VCaP (cell line): ENCODE results near the gene NOP9.

Source experiments
- H3K27ac ChIP-seq: fragments of 450-650 bp; 2 replicates; pipeline ENCODE4 v1.5.1; 2017
- TF ChIP-seq, protein P1 (sequence below): fragments of 450-650 bp; conservative IDR thresholded peaks from 2 replicates; pipeline ENCODE4 v1.5.1; 2017; ENCODE audit warnings: mild to moderate bottlenecking, moderate library complexity

NOP9 gene

GRCh38 chr14:24279301-24280186, 20.1 kb upstream of the NOP9 start:
- H3K27ac ChIP-seq: no peak overlapping the region
- TF ChIP-seq, protein P1, sequence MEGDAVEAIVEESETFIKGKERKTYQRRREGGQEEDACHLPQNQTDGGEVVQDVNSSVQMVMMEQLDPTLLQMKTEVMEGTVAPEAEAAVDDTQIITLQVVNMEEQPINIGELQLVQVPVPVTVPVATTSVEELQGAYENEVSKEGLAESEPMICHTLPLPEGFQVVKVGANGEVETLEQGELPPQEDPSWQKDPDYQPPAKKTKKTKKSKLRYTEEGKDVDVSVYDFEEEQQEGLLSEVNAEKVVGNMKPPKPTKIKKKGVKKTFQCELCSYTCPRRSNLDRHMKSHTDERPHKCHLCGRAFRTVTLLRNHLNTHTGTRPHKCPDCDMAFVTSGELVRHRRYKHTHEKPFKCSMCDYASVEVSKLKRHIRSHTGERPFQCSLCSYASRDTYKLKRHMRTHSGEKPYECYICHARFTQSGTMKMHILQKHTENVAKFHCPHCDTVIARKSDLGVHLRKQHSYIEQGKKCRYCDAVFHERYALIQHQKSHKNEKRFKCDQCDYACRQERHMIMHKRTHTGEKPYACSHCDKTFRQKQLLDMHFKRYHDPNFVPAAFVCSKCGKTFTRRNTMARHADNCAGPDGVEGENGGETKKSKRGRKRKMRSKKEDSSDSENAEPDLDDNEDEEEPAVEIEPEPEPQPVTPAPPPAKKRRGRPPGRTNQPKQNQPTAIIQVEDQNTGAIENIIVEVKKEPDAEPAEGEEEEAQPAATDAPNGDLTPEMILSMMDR: 0 out of 2 replicates have a peak, but pooled peaks have one; percentile 5

- TF ChIP-seq, protein P1: no peak
- H3K27ac ChIP-seq: no peak overlapping the region
Observed at GRCh38 chr14:24280797-24281460, 18.7 kb upstream of the NOP9 start.

- TF ChIP-seq, protein P1: no peak
- no peak overlapping the region for H3K27ac ChIP-seq
Observed at GRCh38 chr14:24281636-24282035, 18.0 kb upstream of the NOP9 start.

- TF ChIP-seq, protein P1: no peak
- H3K27ac ChIP-seq: no peak overlapping the region
Observed at GRCh38 chr14:24282736-24283135, 16.9 kb upstream of the NOP9 start.

DNA sequence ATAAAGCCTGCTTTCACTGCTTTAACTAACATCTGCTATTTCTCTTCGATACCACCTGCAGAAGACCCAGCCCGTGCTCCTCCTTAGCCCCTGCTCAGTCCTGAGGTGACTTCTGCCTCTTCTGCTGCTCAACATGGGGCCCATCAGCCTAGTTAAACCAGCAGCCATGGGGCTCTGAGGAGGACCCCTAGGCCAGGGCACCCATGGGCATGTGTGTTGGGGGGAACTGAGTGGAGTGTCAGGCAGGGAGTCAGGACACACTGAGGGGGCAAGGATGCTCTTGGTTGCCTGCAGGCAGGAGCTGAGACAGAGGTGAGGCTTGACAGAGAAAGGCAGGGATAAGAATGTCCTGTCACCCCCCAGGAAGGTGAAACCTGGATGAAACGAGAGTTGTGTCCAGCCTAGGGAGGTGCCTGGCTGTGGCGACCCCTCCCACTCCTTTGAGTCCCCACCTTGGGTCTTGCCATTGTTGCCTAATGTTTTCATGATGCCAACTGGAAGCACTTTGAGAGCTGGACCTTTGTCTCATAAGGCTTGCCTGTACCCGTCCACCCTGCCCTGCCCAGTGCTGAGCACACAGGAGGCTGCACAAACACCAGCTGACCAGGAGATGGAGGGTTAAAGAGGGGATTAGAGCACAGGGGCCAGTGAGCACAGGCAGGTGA, 15.7 kb upstream of the NOP9 start:
- TF ChIP-seq, protein P1: no peak
- H3K27ac ChIP-seq: no peak overlapping the region

DNA sequence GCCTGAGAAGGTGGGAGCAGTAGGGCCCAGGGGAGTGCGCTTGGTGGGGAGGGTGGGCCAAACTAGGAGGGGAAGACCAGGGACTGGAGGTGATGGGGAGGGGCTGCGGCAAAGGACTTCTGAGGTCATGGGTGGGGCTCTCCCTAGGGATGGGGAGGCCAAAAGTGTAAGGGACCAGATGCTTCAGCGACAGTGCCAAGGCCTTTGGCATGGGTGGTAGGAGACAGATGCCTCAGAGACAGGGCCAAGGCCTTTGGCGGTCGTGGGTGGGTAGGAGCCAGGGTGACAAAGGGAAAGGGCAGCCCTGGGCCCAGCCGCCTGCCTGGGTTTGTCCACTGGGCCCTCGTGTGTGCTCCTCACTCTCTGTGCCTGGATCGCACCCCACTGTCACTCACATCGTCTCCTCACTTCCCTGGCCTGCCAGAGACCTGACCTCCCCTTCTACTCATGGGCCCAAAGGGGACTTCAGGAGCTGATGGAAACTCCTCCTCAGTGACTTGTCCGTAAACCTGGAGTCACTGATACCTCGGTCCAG, 15.1 kb upstream of the NOP9 start:
- no peak overlapping the region for H3K27ac ChIP-seq
- TF ChIP-seq, protein P1: no peak

DNA sequence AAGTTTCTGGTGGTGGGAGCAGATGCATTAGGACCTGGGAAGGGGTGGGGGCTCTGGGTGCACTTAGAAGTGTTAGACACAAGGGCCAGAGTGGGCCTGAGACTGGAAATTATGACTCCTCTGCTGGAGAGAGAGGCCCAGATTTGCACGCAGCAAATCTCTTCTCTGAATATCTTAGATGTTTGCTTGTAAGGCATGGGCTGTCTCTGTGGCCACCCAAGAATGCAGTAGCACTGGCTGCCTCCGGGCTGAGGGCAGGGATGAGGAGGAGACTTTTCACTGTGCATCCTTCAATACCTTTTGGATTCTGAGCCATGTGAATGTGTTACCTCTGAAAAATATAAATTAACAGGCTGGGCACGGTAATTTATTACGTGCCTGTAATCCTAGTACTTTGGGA, 14.3 kb upstream of the NOP9 start:
- TF ChIP-seq, protein P1: no peak
- H3K27ac ChIP-seq: no peak overlapping the region
